ENCODE results near the gene XPNPEP2. TPM values are rescaled to one million over a fixed set of nuclear protein-coding genes. Genes with fewer than 3 reads are reported as not detected.

The XPNPEP2 gene
- total RNA-seq, 1 donor from 2014 or later: 0.36 TPM

- ATAC-seq: no peak
Observed at GRCh38 chrX:129754056-129755024, 15.6 kb downstream of the XPNPEP2 start.

DNA sequence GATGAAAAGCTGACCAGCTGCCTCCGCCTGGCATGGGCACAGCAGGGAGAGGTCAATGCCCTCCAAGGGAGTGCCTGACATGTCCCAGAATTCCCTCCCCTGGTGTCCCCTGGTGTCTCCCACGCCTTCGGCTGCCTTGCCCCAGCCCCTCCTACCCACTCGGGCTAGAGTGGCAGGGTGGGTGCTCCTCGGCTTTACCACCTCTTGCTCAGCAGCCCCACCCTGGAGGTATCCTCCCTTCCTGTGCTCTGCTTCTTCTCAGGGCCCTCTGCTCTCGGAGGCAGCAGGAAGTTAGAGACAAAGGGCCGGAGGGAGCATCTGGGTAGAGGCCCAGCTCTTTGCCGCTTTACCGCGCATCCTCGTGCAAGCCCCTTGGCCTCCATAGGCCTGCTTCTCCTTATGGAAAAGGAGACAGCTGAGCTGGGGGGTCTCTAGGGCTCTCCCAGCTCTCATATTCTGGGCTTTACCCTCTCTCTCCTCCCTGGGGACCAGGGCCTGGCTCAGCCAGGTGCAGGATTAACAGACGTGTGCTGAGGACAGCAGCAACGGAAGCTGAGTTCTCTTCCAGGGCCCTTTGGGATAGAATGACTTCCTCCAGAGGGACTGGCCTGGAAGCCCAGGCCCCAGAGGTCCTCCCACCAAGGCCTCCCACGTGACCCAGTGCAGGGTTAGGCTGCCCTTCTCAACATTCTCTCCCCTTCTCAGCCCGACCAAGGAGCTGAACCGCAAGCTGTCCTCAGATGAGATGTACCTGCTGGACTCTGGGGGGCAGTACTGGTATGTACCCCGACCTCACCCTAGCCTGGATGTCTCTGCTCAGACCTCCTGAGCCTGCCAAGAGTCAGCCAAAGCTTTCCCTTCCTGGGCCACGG, 17.2 kb downstream of the XPNPEP2 start:
- ATAC-seq: no peak

DNA sequence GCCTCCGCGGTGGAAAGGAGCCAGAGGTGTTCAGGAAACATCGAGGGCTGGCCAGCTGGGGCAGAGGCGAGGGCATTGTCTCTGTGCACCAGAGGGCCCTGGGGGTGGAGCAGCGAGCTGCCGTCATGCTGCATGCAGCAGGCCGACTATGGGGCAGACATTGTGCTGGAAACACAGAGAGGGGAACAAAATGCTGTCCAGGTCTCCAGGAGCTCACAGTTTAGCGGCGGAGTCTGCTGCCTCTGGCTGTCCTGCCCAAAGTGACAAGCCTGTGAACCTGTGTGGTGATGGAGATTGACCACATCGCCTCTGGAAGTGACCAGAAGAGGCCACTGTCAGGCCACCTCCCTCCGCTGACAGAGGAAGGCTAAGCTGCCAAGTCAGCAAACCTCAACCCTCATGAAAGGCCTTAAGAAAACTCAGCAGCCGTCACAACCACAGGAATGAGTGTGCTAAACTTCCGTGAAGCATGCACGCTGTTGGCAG, 20.8 kb downstream of the XPNPEP2 start:
- ATAC-seq: peak; percentile 48

- ATAC-seq: no peak
Observed at GRCh38 chrX:129760155-129760554, 21.4 kb downstream of the XPNPEP2 start.

- ATAC-seq: no peak
Observed at GRCh38 chrX:129760981-129761380, 22.2 kb downstream of the XPNPEP2 start.

- ATAC-seq: no peak
Observed at GRCh38 chrX:129761596-129761995, 22.8 kb downstream of the XPNPEP2 start.

- no peak for ATAC-seq
Observed at GRCh38 chrX:129762448-129762847, 23.7 kb downstream of the XPNPEP2 start.

GRCh38 chrX:129763666-129764065, 24.9 kb downstream of the XPNPEP2 start:
- ATAC-seq: no peak

GRCh38 chrX:129768186-129768585, 29.4 kb downstream of the XPNPEP2 start:
- ATAC-seq: no peak

DNA sequence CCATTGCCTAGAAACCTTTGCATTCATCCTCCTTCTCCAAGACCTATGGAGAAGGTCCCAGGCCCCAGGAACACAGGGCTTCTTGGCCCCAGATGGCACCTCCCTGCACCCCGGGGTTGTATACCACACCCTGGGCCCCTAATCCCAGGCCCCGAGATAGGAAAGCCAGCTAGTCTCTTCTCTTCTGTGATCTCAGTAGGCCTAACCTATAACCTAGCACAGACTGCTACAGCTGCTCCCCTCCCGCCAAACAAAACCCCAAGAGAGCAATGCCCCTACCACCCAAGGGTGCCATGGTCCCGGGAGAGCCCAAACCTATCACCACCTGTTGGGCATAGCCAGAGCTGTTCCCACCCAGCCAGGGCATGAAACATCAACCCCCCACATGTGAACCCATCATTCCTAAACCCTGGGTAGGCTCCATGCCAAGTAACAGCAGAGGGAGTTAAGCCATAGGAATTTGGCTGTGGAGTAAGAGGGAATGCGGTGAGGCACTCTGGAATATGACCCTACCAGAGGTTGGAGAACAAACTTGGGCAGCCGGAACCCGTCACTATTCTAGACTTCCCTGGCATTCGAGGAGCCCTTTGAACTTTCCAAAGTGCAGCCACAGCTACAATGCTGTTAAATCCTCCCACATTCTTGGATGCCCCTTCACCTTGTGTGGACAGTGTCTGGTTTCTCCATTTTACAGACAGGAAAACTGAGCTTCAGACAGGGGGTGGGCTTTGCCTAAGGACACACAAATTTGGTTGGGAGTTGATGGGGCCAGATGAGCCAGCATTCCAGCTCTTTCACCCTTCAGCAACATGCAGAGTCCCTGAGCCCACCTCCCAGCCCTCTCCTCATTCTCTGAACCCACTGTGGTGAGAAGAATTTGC, 30.0 kb downstream of the XPNPEP2 start:
- no peak for ATAC-seq

DNA sequence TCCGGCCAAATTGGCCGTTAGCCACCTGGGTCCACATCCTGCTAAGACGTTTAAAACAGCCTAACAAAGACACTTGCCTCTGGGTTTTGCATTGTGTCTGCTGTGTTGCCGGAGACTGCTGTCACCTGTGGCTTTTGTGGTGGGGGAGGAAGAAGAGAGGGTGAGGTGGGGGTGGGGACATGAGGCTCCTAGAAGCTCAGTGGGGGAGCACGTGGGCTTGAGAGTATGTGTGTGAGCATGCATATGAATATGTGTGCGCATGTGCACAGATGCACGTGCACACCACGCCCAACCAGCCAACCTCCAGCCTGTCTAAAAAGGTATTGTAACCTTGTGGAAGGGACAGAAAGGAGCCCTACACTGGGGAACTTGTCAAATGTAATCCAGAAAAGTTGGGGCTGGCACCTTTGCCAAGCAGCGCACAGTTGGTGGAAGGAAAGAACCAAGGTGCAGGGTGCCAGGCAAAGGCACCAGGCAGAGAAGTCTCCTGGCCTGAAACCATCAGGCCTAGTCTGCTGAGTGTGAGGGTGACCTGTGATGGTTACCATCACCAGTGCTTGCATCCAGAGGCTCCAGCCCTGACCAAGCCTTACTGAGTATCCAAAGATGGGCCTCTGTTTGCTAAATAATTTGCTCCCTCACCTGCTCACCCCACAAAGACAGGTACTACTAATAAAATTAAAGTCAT, 30.8 kb downstream of the XPNPEP2 start:
- peak; percentile 62 for ATAC-seq

GRCh38 chrX:129771266-129771995, 32.7 kb downstream of the XPNPEP2 start:
- no peak for ATAC-seq

- ATAC-seq: peak; percentile 33
Observed at GRCh38 chrX:129772796-129773431, 34.1 kb downstream of the XPNPEP2 start.

GRCh38 chrX:129773649-129774458, 35.1 kb downstream of the XPNPEP2 start:
- no peak for ATAC-seq

DNA sequence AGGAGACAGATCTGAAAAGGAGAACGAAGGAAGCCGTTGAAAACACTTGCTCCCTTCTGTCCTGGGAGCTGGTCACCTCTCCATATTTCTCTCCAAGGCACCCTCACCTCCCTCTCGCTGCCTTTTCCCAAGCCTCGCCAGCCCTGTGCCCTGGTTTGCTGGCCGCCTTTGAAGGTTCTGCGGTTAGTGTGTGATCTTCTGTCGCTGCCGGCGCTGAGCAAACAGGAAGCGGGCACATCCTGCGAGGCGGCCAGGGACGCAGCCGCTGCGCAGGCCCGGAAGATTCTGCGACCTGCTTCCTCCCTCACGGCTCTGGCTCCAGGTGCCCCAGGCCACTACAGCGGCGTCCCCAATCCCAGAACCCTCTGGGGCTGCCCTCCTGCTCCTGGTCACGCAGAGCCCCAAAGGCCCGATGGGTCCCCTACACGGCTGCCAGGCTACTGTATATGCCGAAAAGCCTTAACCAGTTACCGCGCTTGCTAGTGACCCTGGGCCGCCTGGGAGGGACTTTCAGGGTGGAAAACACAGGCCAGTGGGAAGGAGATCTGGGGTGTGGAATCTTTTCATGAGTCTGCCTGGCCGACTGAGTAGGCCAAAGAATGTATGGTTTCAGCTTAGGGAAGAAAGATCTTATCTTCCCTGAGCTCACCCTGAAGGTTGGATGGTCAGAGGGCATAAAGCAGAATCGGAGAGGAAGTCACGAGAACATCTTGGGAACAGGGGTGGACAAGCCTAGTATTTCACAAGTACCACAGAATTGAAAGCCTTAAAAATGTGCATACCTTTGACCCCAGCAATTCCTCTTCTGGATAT, 38.6 kb downstream of the XPNPEP2 start:
- ATAC-seq: peak; percentile 48

- ATAC-seq: no peak
Observed at GRCh38 chrX:129779086-129779672, 40.4 kb downstream of the XPNPEP2 start.

- ATAC-seq: peak; percentile 45
Observed at GRCh38 chrX:129779747-129780146, 41.0 kb downstream of the XPNPEP2 start, which contains the start of gene SASH3. TSS of gene SASH3 (plus strand) at chrX:129779949. CDS start at chrX:129780098, 149 bp downstream.

Data from esophagus mucosa (tissue), 1 donor.